ENCODE measurements around the gene CDC14A. TPM values are rescaled to one million over a fixed set of nuclear protein-coding genes. Genes with fewer than 3 reads are reported as not detected.

The CDC14A gene
- total and polyA plus RNA-seq, 2 of the 8 experiments (the other 6 are each of a cell fraction or from before 2014, with no cell fraction given), result 3.2 to 8.9 TPM

GRCh38 chr1:100552031-100552430 is 199.7 kb downstream of the CDC14A start:
- H3K27ac ChIP-seq (ENCODE audit: low read depth, low read length), result no peak overlapping the region
- no peak for TF ChIP-seq RBBP5 (IDR thresholded peaks at IDR 0.05; ENCODE audit: borderline replicate concordance, low read depth, low read length)
- TF ChIP-seq SRF (IDR thresholded peaks at IDR 0.05; ENCODE audit: low read depth, low read length), result no peak
- no peak overlapping the region for H3K23ac ChIP-seq (ENCODE audit: insufficient read length)
- no peak overlapping the region for H4K5ac ChIP-seq (ENCODE audit: insufficient read length, low read depth, low read length)
- H3K79me2 ChIP-seq (ENCODE audit: control insufficient read depth in 1 of 2, insufficient read depth in 2 of 2, low read length in 2 of 2), result no peaks in the 10 kb centered on the region
- no peaks in the 10 kb centered on the region for H3K36me3 ChIP-seq (ENCODE audit: control insufficient read depth in 2 of 4, insufficient read depth in 4 of 4, low read length in 3 of 4)
- H4K20me1 ChIP-seq (replicated peaks in 1 of 2; ENCODE audit: control insufficient read depth in 1 of 2, insufficient read depth in 2 of 2, low read length in 2 of 2), result no peaks in the 10 kb centered on the region
- no peak overlapping the region for H2BK15ac ChIP-seq (ENCODE audit: low read length)
- DNase-seq (ENCODE audit: low read depth in 1 of 2, low spot score in 2 of 2) (no peak), FAIRE-seq (no peak)
- no peak overlapping the region for H4K8ac ChIP-seq (ENCODE audit: extremely low read depth, insufficient read depth, low read length)
- no peak overlapping the region for H4K91ac ChIP-seq (replicated peaks; ENCODE audit: insufficient read length, low read length)
- H3K9me3 ChIP-seq (ENCODE audit: insufficient read depth in 2 of 2, low read depth in 1 of 2, low read length in 1 of 2), result no peaks in the 10 kb centered on the region
- peaks cover 0 to 2% (median 0%) of the 10 kb centered on the region in 4 experiments; a peak in 2 of 7 replicates for H3K4me1 ChIP-seq (replicated peaks in 1 of 4; ENCODE audit: control insufficient read depth in 3 of 4, insufficient read depth in 4 of 4, low read length in 3 of 4)
- no peak overlapping the region for H2BK12ac ChIP-seq (ENCODE audit: low read depth, low read length)
- H3K27me3 ChIP-seq (replicated peaks in 1 of 4; ENCODE audit: control insufficient read depth in 3 of 4, extremely low read depth in 1 of 4, insufficient read depth in 3 of 4, low read length in 3 of 4), result no peaks in the 10 kb centered on the region
- H3K4me2 ChIP-seq (ENCODE audit: insufficient read depth in 1 of 2, low read depth in 2 of 2, low read length in 2 of 2), result no peak overlapping the region
- CTCF ChIA-PET (ENCODE audit: partially characterized antibody), result no interaction called here
- H3K4me3 ChIP-seq (ENCODE audit: extremely low read depth in 1 of 4, insufficient read depth in 2 of 4, low read depth in 3 of 4, low read length in 4 of 4), result no peak overlapping the region
- POLR2A ChIA-PET (ENCODE audit: partially characterized antibody), result no interaction called here
- H2AK5ac ChIP-seq (ENCODE audit: low read depth, low read length), result no peak overlapping the region
- no peak overlapping the region for H2BK120ac ChIP-seq (replicated peaks; ENCODE audit: low read depth, low read length)
- no peak overlapping the region for H3K18ac ChIP-seq (ENCODE audit: extremely low read depth, low read length)
- H2AFZ ChIP-seq (ENCODE audit: low read length), result no peak overlapping the region
- H2BK5ac ChIP-seq (ENCODE audit: low read depth, low read length), result no peak overlapping the region
- H3K79me1 ChIP-seq (ENCODE audit: low read depth, low read length), result no peaks in the 10 kb centered on the region
- H3K9ac ChIP-seq (replicated peaks in 1 of 4; ENCODE audit: extremely low read depth in 1 of 4, low read depth in 3 of 4, low read length in 3 of 4), result no peak overlapping the region
- H3K23me2 ChIP-seq (ENCODE audit: low read depth, low read length), result no peaks in the 10 kb centered on the region
- no peak overlapping the region for H3K4ac ChIP-seq (replicated peaks; ENCODE audit: insufficient read length, low read depth, low read length)
- 82% methylated on average over 2 of the region's 2 CpGs; no CpG with 5 or more reads in 1 of the 2 experiments for WGBS, 2 experiments (ENCODE audit: extremely low coverage in 1 of 2, insufficient coverage in 1 of 2, insufficient read length in 1 of 2, insufficient replicate concordance in 2 of 2, low coverage in 1 of 2, low lambda C conversion rate in 2 of 2, missing lambda C conversion rate in 1 of 2)
- H2BK20ac ChIP-seq (ENCODE audit: low read length), result no peak overlapping the region
- H3K56ac ChIP-seq (replicated peaks; ENCODE audit: insufficient read length, low read depth, low read length), result no peak overlapping the region
- no peak overlapping the region for H3K14ac ChIP-seq (ENCODE audit: insufficient read length)

Data from H1 (cell line).